Suprapubic skin (tissue), 3 donors: ENCODE measurements around the gene SHISA9.

Source experiments
- EP300 ChIP-seq: sonication (generic); formaldehyde crosslinking; IDR thresholded peaks from one replicate; pipeline ENCODE4 v1.6.1; 2017; ENCODE audit warnings: antibody characterized with exemption
- TF ChIP-seq, protein P1 (sequence below), 2 donors: fragments of 200-600 bp in 1 of 2; fragments of 450-650 bp in 1 of 2; sonication (generic) in 1 of 2; IDR thresholded peaks; one replicate each; pipeline ENCODE4 v1.5.1; 2016 to 2019; ENCODE audit warnings: antibody characterized with exemption in 2 of 2, mild to moderate bottlenecking in 1 of 2, moderate library complexity in 1 of 2

DNA sequence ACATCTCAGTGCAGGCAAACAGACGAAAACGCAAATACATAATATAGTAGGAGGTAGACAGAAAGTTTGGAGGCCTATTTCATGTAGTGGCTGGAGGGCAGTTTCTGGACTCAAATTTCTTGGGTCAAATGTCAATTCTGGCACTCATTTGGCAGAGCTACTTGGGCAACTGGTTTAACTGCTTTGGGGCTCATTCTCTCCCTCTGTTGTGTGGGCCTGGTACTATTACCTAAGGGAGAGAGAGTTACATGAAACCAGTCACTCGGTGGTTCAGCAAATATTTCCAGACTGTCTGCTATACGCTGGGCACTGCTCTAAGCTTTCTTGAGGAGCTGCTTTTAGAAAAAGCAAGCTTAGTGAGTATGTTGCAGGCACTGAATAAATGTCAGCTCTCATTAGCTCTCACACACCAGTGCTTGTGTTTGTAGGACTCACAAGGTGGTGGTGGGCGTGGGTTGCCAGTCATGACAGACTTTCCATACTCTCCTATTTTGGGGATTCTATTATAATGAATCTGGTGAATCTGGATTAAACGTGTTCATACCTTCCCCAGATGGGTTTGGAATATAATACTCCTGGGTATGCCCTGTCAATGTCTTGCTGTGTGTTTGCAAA, 1.8 kb upstream of the SHISA9 start:
- TF ChIP-seq, protein P1, sequence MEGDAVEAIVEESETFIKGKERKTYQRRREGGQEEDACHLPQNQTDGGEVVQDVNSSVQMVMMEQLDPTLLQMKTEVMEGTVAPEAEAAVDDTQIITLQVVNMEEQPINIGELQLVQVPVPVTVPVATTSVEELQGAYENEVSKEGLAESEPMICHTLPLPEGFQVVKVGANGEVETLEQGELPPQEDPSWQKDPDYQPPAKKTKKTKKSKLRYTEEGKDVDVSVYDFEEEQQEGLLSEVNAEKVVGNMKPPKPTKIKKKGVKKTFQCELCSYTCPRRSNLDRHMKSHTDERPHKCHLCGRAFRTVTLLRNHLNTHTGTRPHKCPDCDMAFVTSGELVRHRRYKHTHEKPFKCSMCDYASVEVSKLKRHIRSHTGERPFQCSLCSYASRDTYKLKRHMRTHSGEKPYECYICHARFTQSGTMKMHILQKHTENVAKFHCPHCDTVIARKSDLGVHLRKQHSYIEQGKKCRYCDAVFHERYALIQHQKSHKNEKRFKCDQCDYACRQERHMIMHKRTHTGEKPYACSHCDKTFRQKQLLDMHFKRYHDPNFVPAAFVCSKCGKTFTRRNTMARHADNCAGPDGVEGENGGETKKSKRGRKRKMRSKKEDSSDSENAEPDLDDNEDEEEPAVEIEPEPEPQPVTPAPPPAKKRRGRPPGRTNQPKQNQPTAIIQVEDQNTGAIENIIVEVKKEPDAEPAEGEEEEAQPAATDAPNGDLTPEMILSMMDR (IDR thresholded peaks at IDR 0.05): no peak
- no peak for TF ChIP-seq EP300
